PFSK-1 (cell line): Measurements from ENCODE around the gene THAP8.

ENCODE experiments used
- FOXP2 ChIP-seq: optimal IDR thresholded peaks from 2 replicates; pipeline ENCODE3; 2011; ENCODE audit warnings: borderline replicate concordance, control low read depth, inconsistent platforms; ENCODE audit not compliant: insufficient read depth; ENCODE audit errors: extremely low read length, extremely low read depth
- POLR2AphosphoS5 ChIP-seq: IDR thresholded peaks from 2 replicates; pipeline ENCODE4 v1.6.1; 2012; ENCODE audit warnings: low read depth, mild to moderate bottlenecking, control low read depth, low read length, moderate library complexity
- SIN3A ChIP-seq: IDR thresholded peaks from 2 replicates; pipeline ENCODE4 v1.6.1; 2012; ENCODE audit warnings: mild to moderate bottlenecking, low read length, moderate library complexity, borderline replicate concordance; ENCODE audit not compliant: insufficient read depth
- TAF1 ChIP-seq: IDR thresholded peaks from 2 replicates; pipeline ENCODE4 v1.6.1; 2012; ENCODE audit warnings: low read length, control low read depth, borderline replicate concordance; ENCODE audit not compliant: insufficient read depth
- TF ChIP-seq, protein P1 (sequence below), 2 experiments: IDR thresholded peaks; 2 replicates each; pipeline versions ENCODE4 v1.6.1 to v1.8.0; 2011 to 2012; ENCODE audit warnings: low read depth in 2 of 2, low read length in 2 of 2, control low read depth in 1 of 2, inconsistent platforms in 1 of 2, mild to moderate bottlenecking in 1 of 2, moderate library complexity in 1 of 2; ENCODE audit not compliant: insufficient read depth in 1 of 2

The THAP8 gene

DNA sequence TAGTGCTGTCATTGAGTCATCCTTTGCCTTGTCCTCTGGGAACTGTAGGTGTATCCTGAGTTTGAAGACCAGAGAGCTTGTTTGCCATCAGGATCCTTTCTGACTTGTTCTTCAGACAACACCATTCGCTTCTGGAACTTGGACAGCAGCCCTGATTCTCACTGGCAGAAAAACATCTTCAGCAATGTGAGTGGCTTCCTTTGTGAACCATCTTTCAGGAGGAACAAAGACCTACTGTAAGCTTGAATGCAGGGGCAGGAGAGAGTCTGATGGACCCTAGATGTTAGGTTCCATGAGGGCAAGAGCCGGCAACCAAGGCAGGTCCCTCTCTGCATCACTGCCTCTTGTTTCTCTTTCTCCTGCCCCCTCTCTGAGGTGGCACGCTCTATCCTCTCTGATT lies 27.3 kb upstream of the THAP8 start:
- TF ChIP-seq, protein P1, sequence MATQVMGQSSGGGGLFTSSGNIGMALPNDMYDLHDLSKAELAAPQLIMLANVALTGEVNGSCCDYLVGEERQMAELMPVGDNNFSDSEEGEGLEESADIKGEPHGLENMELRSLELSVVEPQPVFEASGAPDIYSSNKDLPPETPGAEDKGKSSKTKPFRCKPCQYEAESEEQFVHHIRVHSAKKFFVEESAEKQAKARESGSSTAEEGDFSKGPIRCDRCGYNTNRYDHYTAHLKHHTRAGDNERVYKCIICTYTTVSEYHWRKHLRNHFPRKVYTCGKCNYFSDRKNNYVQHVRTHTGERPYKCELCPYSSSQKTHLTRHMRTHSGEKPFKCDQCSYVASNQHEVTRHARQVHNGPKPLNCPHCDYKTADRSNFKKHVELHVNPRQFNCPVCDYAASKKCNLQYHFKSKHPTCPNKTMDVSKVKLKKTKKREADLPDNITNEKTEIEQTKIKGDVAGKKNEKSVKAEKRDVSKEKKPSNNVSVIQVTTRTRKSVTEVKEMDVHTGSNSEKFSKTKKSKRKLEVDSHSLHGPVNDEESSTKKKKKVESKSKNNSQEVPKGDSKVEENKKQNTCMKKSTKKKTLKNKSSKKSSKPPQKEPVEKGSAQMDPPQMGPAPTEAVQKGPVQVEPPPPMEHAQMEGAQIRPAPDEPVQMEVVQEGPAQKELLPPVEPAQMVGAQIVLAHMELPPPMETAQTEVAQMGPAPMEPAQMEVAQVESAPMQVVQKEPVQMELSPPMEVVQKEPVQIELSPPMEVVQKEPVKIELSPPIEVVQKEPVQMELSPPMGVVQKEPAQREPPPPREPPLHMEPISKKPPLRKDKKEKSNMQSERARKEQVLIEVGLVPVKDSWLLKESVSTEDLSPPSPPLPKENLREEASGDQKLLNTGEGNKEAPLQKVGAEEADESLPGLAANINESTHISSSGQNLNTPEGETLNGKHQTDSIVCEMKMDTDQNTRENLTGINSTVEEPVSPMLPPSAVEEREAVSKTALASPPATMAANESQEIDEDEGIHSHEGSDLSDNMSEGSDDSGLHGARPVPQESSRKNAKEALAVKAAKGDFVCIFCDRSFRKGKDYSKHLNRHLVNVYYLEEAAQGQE (IDR thresholded peaks at IDR 0.05; ENCODE audit: insufficient read depth in 1 of 2, low read depth in 2 of 2, low read length in 2 of 2) = no peak
- TF ChIP-seq SIN3A = no peak

DNA sequence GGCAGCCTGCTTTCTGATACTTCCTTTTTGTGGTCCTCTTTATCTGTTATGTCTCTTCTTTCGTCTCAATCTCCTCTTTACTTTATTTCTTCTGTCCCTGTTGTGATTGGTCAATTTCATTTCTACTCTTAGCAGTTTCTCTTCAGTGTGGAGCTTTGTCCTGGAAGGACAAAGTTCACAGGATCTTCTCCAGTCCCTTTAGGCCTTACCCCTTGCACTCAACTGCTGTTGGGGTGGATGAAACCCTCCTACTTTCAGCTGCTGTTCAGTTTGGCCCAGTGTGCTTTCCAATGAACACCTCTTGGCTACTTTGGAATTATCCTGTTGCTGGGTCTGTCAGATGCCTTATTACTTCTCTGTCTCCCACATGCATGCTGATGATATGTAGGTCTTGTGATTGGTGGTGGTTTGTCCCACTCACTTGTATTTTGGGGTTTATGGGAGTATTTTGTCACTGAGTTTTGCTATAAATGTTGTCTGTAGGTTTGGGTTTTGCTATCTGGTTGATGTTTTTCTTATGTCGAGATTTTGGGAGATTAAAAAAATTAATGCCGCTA lies 25.4 kb upstream of the THAP8 start:
- TF ChIP-seq SIN3A (no peak), TAF1 (no peak), POLR2AphosphoS5 (no peak), FOXP2 (no peak)
- TF ChIP-seq, protein P1 (IDR thresholded peaks at IDR 0.05; ENCODE audit: insufficient read depth in 1 of 2, low read depth in 2 of 2, low read length in 2 of 2) = no peak

DNA sequence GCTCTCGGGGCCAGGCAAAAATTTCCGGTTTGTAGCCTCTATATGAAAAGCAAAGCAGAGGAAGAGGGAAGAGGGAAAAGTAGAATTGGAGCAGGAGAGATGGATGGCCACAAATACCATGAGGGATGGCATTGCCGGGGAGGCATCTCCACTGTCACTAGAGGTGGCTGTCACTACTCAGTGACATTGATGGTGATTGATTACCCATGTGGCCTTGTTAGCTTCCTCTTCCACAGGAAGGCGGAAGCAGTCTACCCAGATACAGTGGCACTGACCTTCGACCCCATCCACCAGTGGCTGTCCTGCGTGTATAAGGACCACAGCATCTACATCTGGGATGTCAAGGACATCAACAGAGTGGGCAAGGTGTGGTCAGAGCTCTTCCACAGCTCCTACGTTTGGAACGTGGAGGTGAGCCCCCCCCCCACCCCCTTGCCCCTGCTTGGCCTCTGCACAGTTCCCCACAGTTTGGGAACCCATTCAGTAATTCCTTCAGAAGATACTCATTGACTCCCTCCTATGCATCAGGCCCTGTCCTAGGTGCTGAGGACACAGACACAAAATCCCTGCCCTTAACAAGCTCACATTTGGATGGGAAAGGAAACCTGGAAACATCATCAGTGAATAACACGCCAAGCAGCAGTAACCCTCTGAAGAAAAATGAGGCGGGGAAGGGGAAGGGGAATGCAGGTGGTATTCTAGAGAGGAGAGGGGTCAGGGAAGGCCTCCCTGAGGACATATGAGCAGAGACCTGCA lies 19.2 kb upstream of the THAP8 start:
- TF ChIP-seq, protein P1 (IDR thresholded peaks at IDR 0.05; ENCODE audit: insufficient read depth in 1 of 2, low read depth in 2 of 2, low read length in 2 of 2) = peak; percentile 27 to 85; a peak in 3 of 4 replicates
- TF ChIP-seq TAF1 (no peak), SIN3A (no peak), POLR2AphosphoS5 (no peak)

DNA sequence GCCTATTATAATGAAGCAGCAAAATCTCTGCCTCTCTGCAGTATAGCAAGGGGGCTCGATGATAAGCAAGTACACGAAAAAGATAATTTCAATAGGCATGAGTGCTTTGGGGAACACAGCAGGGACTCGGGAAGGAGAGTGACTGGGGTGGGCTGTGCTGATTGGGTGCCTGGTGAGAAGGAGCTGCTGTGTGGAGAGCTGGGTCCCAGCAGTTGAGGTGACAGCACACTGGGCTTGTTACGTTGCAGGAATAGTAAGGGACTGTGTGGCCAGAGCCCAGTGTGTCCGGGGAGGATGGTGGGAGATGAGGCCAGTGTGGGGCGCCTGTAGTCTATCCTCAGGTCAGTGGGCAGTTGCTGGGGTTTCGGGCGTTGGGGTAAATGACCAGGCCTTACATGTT lies 18.0 kb upstream of the THAP8 start:
- TF ChIP-seq FOXP2 = no peak

DNA sequence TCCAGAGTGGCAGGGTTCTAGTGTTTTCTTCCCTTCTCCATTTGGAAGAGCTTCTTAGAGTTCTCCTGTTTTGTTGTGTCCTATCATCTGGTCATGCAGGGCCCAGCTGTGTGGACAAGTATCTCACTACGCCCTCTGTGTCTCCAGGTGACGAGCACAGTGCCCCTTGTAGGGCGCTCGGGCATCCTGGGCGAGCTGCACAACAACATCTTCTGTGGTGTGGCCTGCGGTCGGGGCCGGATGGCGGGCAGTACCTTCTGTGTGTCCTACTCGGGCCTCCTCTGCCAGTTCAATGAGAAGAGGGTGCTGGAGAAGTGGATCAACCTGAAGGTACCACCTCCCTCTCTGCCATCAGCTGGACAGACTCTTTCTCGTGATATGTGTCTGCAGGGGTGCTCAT lies 13.6 kb upstream of the THAP8 start:
- TF ChIP-seq SIN3A = no peak

DNA sequence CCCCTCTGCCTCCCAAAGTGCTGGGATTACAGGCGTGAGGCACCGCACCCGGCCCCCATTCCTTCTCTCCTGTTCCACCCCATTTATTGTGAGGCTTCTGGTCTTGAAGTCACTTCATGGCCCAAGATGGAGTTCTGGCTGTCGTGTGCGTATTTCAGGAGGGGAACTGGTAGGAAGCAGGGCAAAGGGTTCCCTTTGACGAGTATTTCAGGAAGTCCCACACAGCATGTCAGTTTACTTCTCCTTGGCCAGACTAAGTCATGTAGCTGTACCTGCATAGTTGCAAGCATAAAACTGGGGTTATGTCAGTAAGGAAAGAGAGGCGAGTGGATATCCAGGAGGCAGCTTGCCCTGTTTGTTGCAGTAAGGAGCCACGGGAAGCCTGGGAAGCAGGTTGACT lies 10.7 kb upstream of the THAP8 start:
- TF ChIP-seq SIN3A (no peak), TAF1 (no peak), FOXP2 (no peak), POLR2AphosphoS5 (no peak)
- TF ChIP-seq, protein P1 (IDR thresholded peaks at IDR 0.05; ENCODE audit: insufficient read depth in 1 of 2, low read depth in 2 of 2, low read length in 2 of 2) = no peak
